GM19239 (cell line): ENCODE measurements around the gene PLCB3.

Experiments used
- DNase-seq: peaks from one replicate; pipeline ENCODE4 v3.0.0; 2011; ENCODE audit warnings: low spot score; ENCODE audit not compliant: insufficient read length
- FAIRE-seq: peaks from 2 replicates; lab custom pipeline; 2011; peaks lifted over from hg19 to GRCh38; lab: Jason Lieb, UNC

Gene PLCB3

GRCh38 chr11:64284048-64284961, 33.0 kb downstream of the PLCB3 start, which contains the start of gene BAD:
TSS of gene BAD (minus strand) at chr11:64284665. CDS start at chr11:64284368, 297 bp downstream.
- FAIRE-seq = peak; percentile 97
- peak; percentile 99 for DNase-seq

GRCh38 chr11:64284962-64285884, 33.9 kb downstream of the PLCB3 start, which contains the start of gene GPR137:
TSS of gene GPR137 (plus strand) at chr11:64285848. CDS start at chr11:64286525, 677 bp downstream.
- no peak for FAIRE-seq
- DNase-seq = peak; percentile 94

- DNase-seq = no peak
- FAIRE-seq = no peak
These were observed 34.8 kb downstream of the PLCB3 start for GRCh38 chr11:64285885-64286800.

- FAIRE-seq (peak; percentile 48), DNase-seq (no peak)
These were observed 35.5 kb downstream of the PLCB3 start for GRCh38 chr11:64286801-64287159.

- FAIRE-seq (no peak), DNase-seq (no peak)
These were observed 36.5 kb downstream of the PLCB3 start for GRCh38 chr11:64287676-64288352.

DNA sequence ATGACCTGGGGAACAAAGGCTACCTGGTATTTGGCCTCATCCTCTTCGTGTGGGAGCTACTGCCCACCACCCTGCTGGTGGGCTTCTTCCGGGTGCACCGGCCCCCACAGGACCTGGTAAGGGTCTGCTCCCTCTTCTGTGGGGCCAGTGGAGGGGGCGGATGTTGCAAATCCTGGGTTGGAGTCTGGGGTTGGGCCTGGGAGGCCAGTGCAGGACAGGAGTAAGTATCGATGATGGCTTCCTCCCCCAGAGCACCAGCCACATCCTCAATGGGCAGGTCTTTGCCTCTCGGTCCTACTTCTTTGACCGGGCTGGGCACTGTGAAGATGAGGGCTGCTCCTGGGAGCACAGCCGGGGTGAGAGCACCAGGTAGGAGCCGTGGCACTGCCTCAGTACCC, 37.0 kb downstream of the PLCB3 start:
- no peak for FAIRE-seq
- no peak for DNase-seq

- DNase-seq = no peak
- FAIRE-seq = no peak
These were observed 37.8 kb downstream of the PLCB3 start for GRCh38 chr11:64289002-64289564.

DNA sequence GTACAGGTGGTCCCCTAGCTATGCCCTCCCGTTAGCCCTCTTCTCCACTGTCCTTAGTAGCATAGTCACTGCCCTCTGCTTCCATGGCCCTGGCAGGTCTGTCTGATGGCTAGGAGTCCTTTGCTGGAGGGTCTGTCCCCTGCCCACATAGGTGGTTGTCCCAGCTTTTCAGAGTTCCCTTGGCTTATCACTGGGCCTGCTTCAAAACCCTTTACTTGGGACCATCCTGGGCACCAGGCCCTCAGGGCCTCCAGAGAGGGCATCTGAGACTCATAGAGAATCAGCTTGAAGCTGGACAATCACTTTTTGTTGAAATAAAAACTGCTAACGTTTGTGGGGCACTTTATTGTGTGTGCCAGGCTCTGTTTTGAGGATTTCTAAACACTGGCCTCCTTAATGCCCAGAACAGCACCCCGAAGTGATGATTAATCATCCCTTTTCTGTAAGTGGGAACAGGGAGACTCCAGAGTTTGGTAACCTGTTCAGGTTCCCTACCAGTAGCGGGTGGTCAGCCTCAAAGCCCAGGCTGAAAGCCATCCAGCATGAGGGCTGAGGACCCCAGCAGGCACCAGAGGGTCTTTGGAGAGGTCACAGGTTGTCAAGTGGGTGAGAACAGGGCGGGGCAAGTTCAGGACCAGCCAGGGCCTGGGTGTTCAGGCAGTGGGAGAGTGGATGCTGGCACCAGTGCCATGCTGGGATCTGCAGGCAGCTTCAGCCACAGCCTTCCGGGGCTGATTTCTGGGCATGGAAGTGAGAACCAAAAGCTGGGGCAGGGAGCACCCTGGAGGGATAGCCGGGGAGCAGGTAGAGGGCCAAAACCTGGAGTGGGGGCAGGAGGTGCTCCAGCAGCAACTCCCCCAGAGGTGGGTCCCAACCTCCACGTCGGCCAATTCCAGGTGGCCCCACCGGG, 39.3 kb downstream of the PLCB3 start:
- FAIRE-seq (no peak), DNase-seq (no peak)

DNA sequence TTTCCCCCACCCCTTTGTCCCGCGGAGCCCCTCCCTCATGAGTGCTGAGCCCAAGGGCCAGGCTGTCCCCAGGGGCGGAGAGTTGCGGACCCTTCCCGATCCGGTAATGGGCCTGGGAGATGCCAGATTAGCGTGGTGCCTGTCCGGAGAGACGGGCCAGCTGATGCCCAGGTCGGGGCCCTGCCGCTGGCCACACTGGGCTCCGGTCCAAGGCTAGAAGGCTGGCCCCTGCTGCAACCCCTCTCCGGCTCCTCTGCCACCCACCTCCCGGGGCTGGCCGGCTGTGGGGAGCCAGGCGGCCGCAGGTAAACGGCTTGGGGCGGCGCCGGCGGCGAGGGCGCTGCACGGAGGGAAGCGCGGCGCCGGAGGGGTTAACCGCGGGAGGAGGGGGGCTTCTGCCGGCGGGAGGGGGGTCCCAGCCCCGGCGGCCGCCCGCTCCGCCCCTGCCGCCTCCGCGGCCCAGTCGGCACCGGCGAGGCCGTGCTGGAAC, 40.0 kb downstream of the PLCB3 start, which contains the start of gene KCNK4:
Gene KCNK4 (plus strand): TSS at position 41 of the 490 bp plus-strand sequence. CDS start 1,717 bp downstream, outside the sequence.
- FAIRE-seq (no peak), DNase-seq (no peak)

GRCh38 chr11:64291752-64292459, 40.6 kb downstream of the PLCB3 start:
- no peak for DNase-seq
- no peak for FAIRE-seq

GRCh38 chr11:64292460-64293254, 41.3 kb downstream of the PLCB3 start:
- no peak for DNase-seq
- FAIRE-seq = no peak

DNA sequence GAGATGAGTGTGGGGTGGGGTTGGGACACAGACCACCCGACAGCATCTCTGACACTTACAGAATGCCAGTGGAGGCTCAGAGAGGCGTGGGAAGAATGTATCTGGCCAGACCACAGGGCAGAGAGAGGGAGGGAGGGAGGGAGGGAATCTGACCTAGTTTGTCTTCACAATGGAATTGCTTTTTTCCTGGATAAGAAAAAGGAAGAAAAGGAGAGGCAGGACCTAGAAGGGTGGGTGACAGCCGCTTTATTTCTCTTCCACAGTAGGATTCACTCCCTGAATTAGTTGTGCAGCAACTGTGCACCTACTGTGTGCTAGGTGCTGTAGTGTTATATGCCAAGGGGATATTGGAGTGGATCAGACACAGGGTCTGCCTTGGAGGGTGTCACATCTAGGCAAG, 43.4 kb downstream of the PLCB3 start:
- DNase-seq (no peak), FAIRE-seq (no peak)

GRCh38 chr11:64295760-64296159, 44.4 kb downstream of the PLCB3 start:
- no peak for FAIRE-seq
- no peak for DNase-seq

- no peak for FAIRE-seq
- DNase-seq = no peak
These were observed 44.9 kb downstream of the PLCB3 start for GRCh38 chr11:64296236-64296635.

GRCh38 chr11:64296830-64297698, 45.7 kb downstream of the PLCB3 start:
- DNase-seq (no peak), FAIRE-seq (no peak)
